HepG2 (cell line): ENCODE results near the gene DHX16. TPM values are rescaled to one million over a fixed set of nuclear protein-coding genes. Genes with fewer than 3 reads are reported as not detected.
A peak's percentile ranks its signal among the peaks of the same experiment; 100 is the strongest.

Source experiments
- ARID4A ChIP-seq: sonication (generic); formaldehyde crosslinking; IDR thresholded peaks from 2 replicates; pipeline ENCODE4 v1.5.0; 2020; ENCODE audit warnings: mild to moderate bottlenecking, missing genetic modification reagents, borderline replicate concordance
- DNMT3B ChIP-seq: conservative IDR thresholded peaks from 2 replicates; pipeline ENCODE4 v1.6.1; 2016; ENCODE audit warnings: missing biosample characterization, control low read depth
- HOXA7 ChIP-seq: sonication (generic); formaldehyde crosslinking; IDR thresholded peaks from 2 replicates; pipeline ENCODE4 v1.8.1; 2022; ENCODE audit warnings: mild to moderate bottlenecking, missing genetic modification reagents, moderate library complexity
- KDM5A ChIP-seq: fragments of 200-600 bp; sonication (generic); IDR thresholded peaks from 2 replicates; pipeline ENCODE4 v1.7.0; 2018; ENCODE audit warnings: antibody characterized with exemption, mild to moderate bottlenecking, low read length, borderline replicate concordance
- MATR3 ChIP-seq: sonication (generic); formaldehyde crosslinking; IDR thresholded peaks from 2 replicates; pipeline ENCODE4 v1.4.0; 2020; ENCODE audit warnings: missing genetic modification reagents
- MAX ChIP-seq: IDR thresholded peaks from 2 replicates; pipeline ENCODE4 v1.6.1; 2012; ENCODE audit warnings: inconsistent platforms
- MTA3 ChIP-seq: sonication (generic); formaldehyde crosslinking; IDR thresholded peaks from 2 replicates; pipeline ENCODE4 v1.4.0; 2020; ENCODE audit warnings: missing genetic modification reagents
- MXI1 ChIP-seq: IDR thresholded peaks from 3 replicates; pipeline ENCODE4 v1.6.1; 2012; ENCODE audit warnings: low read depth, low read length, inconsistent platforms, borderline replicate concordance
- NR2F2 ChIP-seq: IDR thresholded peaks from 2 replicates; pipeline ENCODE4 v1.6.1; 2012; ENCODE audit warnings: low read depth, inconsistent platforms, borderline replicate concordance
- POLR2G ChIP-seq: fragments of 200-400 bp; formaldehyde crosslinking; IDR thresholded peaks from 2 replicates; pipeline ENCODE4 v1.6.1; 2018; ENCODE audit warnings: mild to moderate bottlenecking, low read depth, low read length, moderate library complexity
- SRSF1 ChIP-seq: fragments of 200-400 bp; formaldehyde crosslinking; optimal IDR thresholded peaks from 2 replicates; pipeline ENCODE3; 2017; ENCODE audit warnings: mild to moderate bottlenecking, low read depth, low read length, moderate library complexity
- ZNF232 ChIP-seq: sonication (generic); formaldehyde crosslinking; IDR thresholded peaks from 2 replicates; pipeline ENCODE4 v1.4.0; 2020; ENCODE audit warnings: missing genetic modification reagents, borderline replicate concordance
- ZNF335 ChIP-seq: sonication (generic); formaldehyde crosslinking; IDR thresholded peaks from 2 replicates; pipeline ENCODE4 v1.4.0; 2020; ENCODE audit warnings: missing genetic modification reagents
- ZNF567 ChIP-seq: sonication (generic); formaldehyde crosslinking; IDR thresholded peaks from 2 replicates; pipeline ENCODE4 v1.8.1; 2023; ENCODE audit warnings: mild to moderate bottlenecking, missing genetic modification reagents, borderline replicate concordance
- ZNF766 ChIP-seq: sonication (generic); formaldehyde crosslinking; IDR thresholded peaks from 2 replicates; pipeline ENCODE4 v1.5.0; 2020; ENCODE audit warnings: missing genetic modification reagents, borderline replicate concordance
- ZSCAN21 ChIP-seq: sonication (generic); formaldehyde crosslinking; IDR thresholded peaks from 2 replicates; pipeline ENCODE4 v1.8.0; 2022; ENCODE audit warnings: mild to moderate bottlenecking, missing genetic modification reagents, moderate library complexity, borderline replicate concordance
- polyA plus RNA-seq, 8 experiments: library from polyadenylated mRNA; depleted of rRNA in 3 of 8; stranded (reverse) in 7 of 8; unstranded in 1 of 8; fragments of >200 nt; fragmentation: Illumina TruSeq in 4 of 8; extraction: Trizol in 4 of 8; gene quantifications; 2 replicates each; pipeline versions ENCODE4 v1.2.1 to v1.2.3, GENCODE V29; 2011 to 2016; ENCODE audit warnings: low read depth in 4 of 8, missing spikeins in 1 of 8, mixed read lengths in 1 of 8; ENCODE audit not compliant: insufficient read depth in 1 of 8
- total RNA-seq, 5 experiments: library from RNA; depleted of rRNA; stranded (reverse); fragments of >200 nt; fragmentation: Illumina TruSeq; extraction: Trizol; gene quantifications; 2 replicates each; pipeline ENCODE4 v1.2.3, GENCODE V29; 2016; ENCODE audit warnings: low read depth in 1 of 5
- TF ChIP-seq, protein P1 (sequence below): sonication (generic); formaldehyde crosslinking; IDR thresholded peaks from 2 replicates; pipeline ENCODE4 v1.4.0; 2020; ENCODE audit warnings: missing genetic modification reagents

Gene DHX16
- total and polyA plus RNA-seq, 2 of the 13 experiments (the other 11 are each of a cell fraction or from before 2014, with no cell fraction given) = 57.0 to 58.5 TPM

DNA sequence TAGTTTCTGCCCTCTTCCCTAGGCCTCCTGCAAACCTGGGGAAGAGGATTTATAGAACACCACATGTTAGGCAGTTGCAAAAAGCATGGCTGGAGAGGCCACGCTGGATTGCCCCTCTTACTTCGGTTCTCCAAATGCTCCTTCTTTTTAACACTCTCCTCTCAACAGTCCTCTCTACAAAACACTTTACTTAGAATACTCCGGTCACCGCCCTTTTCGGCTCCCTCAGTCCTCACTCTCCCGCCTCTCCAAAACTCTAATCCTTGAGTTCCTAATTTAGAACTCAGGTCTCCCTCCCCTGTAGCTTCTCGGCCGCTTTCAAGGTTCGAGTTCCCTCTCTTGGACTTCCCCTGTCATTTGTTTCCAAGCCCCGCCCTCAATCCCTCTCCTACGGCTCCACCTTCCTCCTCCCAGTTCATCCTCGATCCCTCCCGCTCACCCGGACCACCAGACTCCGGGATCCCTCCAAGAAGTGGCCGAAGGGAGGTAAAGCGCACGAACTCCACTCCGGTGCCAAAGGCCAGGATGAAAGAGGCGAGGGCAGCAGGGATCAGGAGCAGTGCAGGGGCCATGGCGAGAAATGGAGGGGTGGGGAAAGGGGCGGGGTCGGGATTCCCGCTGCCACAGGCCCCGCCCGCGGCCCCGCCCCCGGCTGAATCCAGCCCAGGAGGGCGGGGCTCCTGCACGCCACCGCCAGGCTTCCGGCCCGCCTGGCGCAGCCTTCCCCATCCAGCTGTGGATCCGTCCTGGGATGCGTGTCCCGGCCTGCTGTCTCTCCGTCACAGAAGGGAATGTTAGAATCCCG, 17.8 kb upstream of the DHX16 start, which contains the start of gene NRM (continued):
- TF ChIP-seq, protein P1, sequence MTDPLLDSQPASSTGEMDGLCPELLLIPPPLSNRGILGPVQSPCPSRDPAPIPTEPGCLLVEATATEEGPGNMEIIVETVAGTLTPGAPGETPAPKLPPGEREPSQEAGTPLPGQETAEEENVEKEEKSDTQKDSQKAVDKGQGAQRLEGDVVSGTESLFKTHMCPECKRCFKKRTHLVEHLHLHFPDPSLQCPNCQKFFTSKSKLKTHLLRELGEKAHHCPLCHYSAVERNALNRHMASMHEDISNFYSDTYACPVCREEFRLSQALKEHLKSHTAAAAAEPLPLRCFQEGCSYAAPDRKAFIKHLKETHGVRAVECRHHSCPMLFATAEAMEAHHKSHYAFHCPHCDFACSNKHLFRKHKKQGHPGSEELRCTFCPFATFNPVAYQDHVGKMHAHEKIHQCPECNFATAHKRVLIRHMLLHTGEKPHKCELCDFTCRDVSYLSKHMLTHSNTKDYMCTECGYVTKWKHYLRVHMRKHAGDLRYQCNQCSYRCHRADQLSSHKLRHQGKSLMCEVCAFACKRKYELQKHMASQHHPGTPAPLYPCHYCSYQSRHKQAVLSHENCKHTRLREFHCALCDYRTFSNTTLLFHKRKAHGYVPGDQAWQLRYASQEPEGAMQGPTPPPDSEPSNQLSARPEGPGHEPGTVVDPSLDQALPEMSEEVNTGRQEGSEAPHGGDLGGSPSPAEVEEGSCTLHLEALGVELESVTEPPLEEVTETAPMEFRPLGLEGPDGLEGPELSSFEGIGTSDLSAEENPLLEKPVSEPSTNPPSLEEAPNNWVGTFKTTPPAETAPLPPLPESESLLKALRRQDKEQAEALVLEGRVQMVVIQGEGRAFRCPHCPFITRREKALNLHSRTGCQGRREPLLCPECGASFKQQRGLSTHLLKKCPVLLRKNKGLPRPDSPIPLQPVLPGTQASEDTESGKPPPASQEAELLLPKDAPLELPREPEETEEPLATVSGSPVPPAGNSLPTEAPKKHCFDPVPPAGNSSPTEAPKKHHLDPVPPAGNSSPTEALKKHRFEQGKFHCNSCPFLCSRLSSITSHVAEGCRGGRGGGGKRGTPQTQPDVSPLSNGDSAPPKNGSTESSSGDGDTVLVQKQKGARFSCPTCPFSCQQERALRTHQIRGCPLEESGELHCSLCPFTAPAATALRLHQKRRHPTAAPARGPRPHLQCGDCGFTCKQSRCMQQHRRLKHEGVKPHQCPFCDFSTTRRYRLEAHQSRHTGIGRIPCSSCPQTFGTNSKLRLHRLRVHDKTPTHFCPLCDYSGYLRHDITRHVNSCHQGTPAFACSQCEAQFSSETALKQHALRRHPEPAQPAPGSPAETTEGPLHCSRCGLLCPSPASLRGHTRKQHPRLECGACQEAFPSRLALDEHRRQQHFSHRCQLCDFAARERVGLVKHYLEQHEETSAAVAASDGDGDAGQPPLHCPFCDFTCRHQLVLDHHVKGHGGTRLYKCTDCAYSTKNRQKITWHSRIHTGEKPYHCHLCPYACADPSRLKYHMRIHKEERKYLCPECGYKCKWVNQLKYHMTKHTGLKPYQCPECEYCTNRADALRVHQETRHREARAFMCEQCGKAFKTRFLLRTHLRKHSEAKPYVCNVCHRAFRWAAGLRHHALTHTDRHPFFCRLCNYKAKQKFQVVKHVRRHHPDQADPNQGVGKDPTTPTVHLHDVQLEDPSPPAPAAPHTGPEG (CRISPR knock-in tag) = no peak
- TF ChIP-seq NR2F2 (no peak), ZNF232 (CRISPR knock-in tag) (no peak), ZNF567 (CRISPR knock-in tag) (no peak), SRSF1 (peak; percentile 80), ARID4A (CRISPR knock-in tag) (peak; percentile 79), POLR2G (peak; percentile 85), ZSCAN21 (CRISPR knock-in tag) (peak; percentile 72; the same call in 1 of the 2 replicates), ZNF335 (CRISPR knock-in tag) (peak; percentile 64; the same call in 1 of the 2 replicates), MAX (peak; percentile 69; the same call in 1 of the 2 replicates), DNMT3B (CRISPR knock-in tag) (no peak), KDM5A (peak; percentile 83; the same call in 1 of the 2 replicates), HOXA7 (CRISPR knock-in tag) (no peak), ZNF766 (CRISPR knock-in tag) (peak; percentile 55; the same call in 1 of the 2 replicates), MXI1 (peak; percentile 78; the same call in 1 of the 3 replicates), MTA3 (CRISPR knock-in tag) (no peak), MATR3 (CRISPR knock-in tag) (no peak)
